ENCODE measurements around the gene SGK1.
"Not testable (repeated sequence)": the region's sequence is repeated elsewhere in the genome, so short reads cannot be mapped to it uniquely, and the experiment has no call there.

The SGK1 gene

DNA sequence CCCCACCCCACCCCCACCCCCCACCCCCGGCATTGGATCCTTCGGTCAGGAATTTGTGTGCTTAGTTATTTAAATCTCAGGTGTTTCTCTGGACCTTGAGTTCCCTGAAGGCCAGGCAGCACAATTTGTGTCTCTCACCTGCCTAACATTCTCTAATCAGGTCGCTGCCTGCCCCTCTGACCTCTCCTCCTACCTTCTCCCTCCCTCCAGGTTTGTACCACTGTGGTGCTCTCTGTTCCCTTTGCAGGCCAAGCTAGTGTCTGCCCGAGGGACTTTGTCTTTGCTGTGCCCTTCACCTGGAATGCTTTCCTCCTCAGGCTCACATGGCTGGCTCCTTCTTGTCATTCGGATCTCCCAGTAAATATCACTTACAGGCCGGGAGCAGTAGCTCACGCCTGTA, 134.1 kb downstream of the SGK1 start:
- DNase-seq: no peak

DNA sequence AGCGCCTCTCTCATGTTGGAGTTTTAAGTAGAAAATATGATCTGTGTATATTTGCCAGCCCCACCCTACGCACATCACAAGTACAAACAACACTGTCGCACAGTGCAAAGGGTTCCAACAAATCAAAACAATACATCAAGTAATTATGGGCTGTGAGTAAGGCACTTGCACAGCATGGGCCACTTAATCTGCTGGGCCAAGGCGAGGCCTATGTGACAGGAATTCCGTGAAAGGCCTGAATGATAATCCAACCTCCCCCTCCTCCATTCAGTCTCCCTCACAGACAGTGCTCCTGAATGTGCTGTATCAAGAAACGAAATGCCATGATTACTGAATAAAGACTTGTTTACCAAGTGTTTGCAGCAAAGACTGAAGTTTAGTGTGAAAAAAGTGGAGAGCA, 135.4 kb downstream of the SGK1 start:
- peak; percentile 89 for DNase-seq

DNA sequence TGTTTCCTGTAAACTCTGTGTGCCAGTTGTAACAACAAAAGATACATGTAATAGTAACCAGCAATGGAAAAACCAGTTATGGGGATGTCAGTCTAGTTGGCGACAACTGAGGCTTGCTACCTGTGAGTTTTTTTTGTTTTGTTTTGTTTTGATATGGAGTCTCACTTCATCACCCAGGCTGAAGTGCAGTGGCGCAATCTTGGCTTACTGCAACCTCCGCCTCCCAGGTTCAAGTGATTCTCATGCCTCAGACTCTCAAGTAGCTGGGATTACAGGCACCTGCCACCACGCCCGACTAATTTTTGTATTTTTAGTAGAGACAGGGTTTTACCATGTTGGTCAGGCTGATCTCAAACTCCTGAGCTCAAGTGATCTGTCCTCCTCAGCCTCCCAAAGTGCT, 136.2 kb downstream of the SGK1 start:
- not testable (repeated sequence) for DNase-seq

DNA sequence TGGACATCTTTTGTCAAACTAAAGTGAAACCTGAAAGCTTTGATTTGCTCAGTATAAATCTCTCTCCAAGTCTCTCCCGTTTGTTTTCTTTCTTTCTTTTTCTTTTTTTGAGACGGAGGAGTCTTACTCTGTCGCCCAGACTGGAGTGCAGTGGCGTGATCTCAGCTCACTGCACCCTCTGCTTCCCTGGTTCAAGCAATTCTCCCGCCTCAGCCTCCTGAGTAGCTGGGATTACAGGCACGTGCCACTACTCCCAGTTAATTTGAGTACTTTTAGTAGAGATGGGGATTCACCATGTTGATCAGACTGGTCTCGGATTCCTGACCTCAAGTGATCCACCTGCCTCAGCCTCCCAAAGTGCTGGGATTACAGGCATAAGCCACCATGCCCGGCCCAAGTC, 136.7 kb downstream of the SGK1 start:
- DNase-seq: not testable (repeated sequence)

DNA sequence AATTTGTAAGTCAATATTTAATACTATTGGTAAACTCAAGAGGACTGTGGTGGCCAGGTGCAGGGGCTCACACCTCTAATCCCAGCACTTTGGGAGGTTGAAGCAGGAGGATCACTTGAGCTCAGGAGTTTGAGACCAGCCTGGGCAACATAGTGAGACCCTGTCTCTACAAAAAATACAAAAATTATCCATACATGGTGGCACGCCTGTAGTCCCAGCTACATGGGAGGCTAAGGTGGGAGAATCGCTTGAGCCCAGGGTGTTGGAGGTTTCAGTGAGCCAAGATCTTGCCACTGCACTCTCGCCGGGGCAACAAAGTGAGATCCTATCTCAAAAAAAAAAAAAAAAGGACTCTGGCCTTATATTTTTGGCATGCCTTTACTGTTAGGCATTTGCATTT, 137.4 kb downstream of the SGK1 start:
- DNase-seq: not testable (repeated sequence)

GRCh38 chr6:134178161-134179044, 139.5 kb downstream of the SGK1 start:
- DNase-seq: peak; percentile 92

DNA sequence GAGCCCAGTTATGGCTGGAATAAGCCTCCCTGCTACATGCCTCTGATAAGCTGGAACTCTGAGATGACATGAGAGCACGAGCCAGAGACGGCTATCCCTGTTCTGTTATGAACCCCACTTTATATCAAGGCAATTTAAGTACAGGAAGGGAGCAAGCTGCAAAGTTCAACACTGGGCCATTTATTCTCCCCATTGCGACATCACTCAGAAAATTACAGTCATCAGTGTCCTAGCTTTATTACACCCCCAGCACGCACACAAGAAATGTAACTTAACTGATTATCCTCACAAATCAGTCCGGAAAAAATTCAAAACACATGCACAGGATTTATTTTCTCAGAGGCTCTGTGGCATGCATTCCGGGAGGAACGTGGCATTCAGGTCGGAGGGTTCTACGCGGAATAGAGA, 140.2 kb downstream of the SGK1 start:
- DNase-seq: no peak

DNA sequence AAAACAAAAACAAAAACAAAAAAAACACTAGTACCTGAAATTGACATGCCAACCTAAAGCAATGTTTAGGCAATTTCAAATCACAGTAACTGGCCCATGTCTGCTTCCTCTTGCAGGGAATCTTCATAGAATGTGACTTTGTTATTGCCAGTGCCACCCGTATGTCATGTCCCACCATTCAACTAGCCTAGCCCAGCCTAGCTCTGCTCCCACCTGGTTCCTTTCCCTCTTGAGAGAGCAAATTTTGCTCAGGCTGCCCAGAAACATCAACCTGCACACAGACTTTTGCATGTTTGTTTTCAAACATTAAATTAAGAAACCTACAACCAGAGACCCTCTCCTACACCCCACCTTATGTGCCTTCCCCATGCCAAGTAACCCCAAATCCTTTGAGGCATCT, 140.7 kb downstream of the SGK1 start:
- no peak for DNase-seq

- no peak for DNase-seq
These were observed 141.5 kb downstream of the SGK1 start for GRCh38 chr6:134176264-134176975.

DNA sequence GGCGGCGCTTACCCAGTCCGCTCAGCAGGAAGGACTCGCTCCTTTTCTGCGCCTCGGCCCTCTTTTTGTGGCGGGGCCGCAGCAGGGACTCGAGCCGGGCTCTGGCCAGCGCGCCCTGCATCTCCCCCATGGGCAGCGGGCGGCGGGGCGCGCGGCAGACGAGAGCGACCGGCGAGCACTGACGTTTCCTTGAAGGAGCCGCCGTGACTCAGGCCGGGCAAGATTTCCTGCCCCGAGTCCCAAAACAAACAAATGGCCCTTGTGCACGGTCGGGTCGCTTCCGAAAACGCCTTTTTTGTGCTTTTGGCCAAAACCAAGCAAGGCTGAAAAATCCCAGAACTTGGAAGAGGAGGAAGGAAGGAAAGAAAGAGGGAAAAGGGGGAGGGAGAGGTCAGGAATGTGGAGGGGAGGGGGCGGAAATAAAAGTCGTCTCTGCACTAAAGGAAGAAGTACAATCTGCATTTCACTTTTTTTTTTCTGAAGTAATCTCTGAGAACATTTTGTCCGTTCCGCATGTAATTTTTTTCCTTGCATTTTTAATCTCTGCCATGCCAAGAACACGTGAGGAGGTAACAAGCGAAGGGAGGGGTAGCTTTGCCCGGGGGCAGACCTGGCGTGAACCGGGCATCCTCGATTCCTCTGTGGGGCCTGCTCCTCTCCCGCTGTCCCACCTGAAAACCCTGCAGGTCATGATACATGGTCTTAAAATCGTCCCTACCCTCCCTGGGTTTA, 142.2 kb downstream of the SGK1 start:
- peak; percentile 89 for DNase-seq

- peak; percentile 98 for DNase-seq
These were observed 143.0 kb downstream of the SGK1 start for GRCh38 chr6:134174672-134175531.

- peak; percentile 87 for DNase-seq
These were observed 143.8 kb downstream of the SGK1 start for GRCh38 chr6:134173936-134174671.

- no peak for DNase-seq
These were observed 144.6 kb downstream of the SGK1 start for GRCh38 chr6:134173366-134173725.

GRCh38 chr6:134172706-134173365, 145.1 kb downstream of the SGK1 start:
- no peak for DNase-seq

DNA sequence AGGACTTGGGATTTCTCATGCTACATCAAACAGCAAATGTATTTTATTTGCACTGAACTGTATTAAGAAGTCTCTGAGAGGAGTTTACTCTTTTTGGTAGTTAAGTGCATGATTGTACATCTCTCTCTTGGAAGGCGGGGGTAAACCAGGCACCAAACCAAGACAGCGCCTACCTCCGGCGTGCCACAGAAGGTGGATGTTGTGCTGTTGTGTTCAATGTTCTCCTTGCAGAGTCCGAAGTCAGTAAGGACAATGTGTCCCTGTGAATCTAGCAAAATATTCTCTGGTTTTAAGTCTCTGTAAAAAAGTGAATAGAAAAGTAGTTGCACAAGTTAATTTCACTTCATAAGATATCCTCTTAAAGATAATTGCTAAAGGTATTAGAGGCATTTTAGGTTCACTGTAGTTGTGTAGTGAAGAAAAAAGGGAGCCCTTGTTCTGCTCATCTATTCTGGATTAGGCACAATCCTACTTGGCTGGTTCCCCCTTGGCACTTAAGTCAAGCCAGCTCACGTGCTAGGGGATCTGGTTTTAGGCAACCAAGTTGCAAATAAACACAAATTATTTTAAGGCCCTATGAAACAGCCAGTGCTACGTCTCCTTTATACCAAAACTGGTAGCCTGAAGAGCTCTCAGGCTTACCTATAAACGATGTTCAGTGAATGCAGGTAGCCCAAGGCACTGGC, 145.7 kb downstream of the SGK1 start:
- no peak for DNase-seq

- no peak for DNase-seq
These were observed 146.4 kb downstream of the SGK1 start for GRCh38 chr6:134171517-134171916.

GRCh38 chr6:134170844-134171243, 147.1 kb downstream of the SGK1 start:
- no peak for DNase-seq

GRCh38 chr6:134169871-134170486, 147.9 kb downstream of the SGK1 start:
- DNase-seq: no peak

DNA sequence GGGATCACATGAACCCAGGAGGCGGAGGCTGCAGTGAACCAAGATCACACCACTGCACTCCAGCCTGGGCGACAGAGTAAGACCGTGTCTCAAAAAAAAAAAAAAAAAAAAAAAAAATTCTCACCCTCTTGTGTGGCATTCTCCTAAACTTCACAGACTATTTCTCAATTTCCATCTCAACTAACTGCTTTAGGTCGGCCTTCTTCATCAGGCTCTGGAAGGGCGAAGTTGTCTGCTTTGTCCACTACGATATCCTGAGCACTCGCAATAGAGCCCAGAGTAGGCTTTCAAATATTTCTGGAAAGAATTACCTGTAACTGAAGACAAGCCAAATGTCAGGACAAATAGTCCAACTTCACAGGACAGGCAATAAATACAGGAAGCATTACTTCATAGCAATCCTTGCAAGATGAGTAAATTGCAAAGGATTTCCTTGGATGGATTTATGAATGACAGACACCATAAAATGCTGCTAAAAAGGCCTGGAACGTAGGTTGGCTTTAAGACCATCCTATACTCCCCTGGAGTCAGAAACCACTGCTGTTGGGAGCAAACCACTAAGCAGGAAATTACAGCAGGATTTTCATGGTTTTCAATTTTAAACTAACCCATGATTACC, 149.2 kb downstream of the SGK1 start:
- DNase-seq: no peak

Data from NCI-H146 (cell line).